SH-SY5Y (cell line): ENCODE measurements around the gene SH3TC2.

Experiments
- GATA2 ChIP-seq: IDR thresholded peaks from 2 replicates; pipeline ENCODE4 v1.6.1; 2011; ENCODE audit warnings: mild to moderate bottlenecking, low read depth, low read length
- GATA3 ChIP-seq: IDR thresholded peaks from 2 replicates; pipeline ENCODE4 v1.6.1; 2011; ENCODE audit warnings: low read depth, mild to moderate bottlenecking, low read length, moderate library complexity

Gene SH3TC2

DNA sequence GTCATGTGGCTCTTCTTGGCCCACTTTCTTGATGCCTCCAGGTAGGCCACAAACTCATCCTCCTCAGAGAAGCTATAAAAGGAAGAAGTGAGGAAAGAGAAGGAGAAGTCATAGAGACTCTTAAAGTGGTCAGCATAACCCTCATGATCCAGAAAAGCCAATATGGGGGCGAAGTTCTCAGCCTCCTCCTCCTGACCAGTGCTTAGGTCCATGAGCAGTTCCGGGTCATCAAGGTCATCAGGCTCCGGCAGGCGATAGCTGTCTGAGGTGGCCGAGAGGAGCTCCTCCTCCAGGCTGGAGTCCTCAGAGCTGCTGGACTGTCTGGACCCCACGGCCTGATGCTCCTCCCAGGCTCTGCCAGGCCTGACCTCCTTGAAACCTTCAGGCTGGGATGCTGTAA lies 34.7 kb downstream of the SH3TC2 start:
- TF ChIP-seq GATA2 (no peak), GATA3 (no peak)

DNA sequence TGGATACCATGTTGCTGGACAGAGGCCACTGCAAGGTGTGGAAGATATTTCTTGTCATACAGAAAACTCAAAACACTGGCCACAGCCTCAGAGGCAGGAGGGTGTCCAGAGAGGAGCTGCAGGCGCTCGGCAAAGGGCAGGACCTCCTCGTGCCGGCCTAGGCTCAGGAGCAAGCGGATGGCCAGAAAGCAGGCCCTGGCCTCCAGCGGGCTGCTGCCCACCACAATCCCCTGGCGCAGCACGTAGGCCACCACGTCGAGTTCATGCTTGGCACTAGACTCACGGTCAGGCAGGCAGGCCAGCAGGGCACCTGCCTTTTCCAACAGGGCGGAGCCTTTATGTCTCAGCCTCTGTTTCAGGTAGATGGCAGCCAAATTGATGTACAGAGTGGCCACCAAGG lies 35.2 kb downstream of the SH3TC2 start:
- no peak for TF ChIP-seq GATA2
- no peak for TF ChIP-seq GATA3

DNA sequence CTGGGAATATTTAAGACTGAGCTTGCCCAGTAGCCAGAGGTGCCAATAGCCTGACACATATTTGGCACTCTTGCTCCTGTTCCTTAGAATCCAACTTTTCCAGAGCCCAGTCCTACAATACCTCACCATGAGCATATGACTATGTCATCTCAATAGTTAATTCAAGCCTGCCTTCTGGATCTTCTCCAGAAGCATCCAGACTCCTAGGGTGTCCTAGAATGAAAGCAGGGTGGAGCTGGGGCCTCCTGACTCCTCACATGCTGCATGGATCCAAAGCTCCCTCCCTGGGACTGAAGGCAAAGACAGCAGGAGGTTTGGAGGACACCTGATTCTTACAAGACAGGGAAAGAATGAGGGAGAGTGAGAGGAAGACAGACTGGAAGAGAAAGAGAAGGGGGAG lies 37.9 kb downstream of the SH3TC2 start:
- TF ChIP-seq GATA2 (no peak), GATA3 (no peak)

DNA sequence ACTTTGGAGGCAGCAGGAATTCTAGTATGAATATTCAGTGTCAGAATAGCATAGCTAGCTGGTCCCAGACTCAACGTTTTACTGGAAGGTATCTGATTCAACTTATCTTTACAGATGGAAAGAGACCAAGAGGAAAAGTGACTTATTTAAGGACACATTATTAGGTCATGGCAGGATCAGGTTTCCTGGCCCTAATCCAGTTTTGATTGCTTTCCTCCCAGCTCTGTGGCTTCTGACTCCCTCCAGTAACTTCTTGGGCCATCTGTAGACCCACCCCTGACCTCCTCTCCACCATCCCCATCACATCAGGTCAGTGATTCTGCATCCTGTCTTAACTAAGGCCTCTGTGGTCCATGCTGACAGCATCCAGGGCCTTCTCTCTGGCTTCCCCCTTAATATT lies 38.4 kb downstream of the SH3TC2 start:
- TF ChIP-seq GATA3 (no peak), GATA2 (no peak)

DNA sequence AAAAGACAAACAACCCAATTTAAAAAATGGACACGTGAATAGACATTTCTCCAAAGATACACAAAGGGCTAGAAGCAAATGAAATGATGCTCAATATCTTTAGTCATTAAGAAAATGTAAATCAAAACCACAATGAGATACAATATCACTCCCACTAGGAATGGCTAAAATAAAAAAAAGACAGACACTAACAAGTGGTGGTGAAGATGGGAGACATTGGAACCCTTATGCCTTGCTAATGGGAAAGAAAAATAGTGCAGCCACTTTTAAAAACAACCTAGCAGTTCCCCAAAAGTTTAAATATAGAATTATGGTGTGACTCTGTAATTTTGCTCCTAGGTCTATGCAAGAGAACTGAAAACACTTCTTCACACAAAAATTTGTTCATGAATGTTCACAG lies 40.7 kb downstream of the SH3TC2 start:
- TF ChIP-seq GATA3: no peak
- TF ChIP-seq GATA2: no peak

DNA sequence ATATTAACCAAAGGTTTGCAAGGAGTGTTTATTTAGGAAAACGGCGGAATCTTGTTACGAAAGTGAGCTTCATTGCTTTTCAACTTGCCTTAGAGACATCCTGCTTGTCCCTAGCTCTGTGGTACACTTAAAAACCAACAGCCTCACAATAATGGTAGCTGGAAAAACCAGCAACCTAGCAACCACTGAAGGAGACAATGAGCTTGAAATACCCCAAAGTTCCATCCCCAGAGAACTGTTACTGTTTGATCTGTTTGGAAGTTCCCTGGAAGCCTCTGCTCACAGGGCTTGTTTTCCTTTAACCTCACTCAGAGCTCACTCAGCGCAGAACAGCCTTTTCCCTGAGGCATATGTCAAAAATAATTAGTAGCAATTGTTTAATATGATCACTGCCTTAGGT lies 43.2 kb downstream of the SH3TC2 start:
- no peak for TF ChIP-seq GATA2
- no peak for TF ChIP-seq GATA3

DNA sequence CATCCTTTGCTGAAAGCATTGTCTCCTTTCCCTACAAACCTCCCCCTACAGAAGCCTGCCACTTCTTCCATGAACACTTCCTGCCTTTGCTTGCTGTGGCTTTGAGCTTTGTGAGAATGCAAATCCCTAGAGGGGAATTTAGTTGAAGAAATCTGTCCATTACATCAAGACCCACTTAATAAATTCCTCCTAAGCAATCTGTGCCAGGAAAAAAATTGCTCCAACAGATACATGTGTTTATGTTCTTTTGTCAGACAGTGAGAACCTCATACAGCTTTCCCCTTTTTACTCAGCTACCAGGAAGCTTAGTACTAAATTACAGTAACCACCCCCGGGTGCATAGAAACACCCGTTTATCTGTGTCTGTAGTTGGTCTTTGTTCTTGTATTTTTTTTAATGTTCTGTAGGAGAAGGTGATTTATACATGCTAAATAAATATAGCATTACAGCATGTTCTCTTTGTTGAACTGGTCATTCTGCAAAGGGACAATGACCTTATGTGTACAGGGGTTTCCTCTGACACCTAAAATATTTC lies 43.9 kb downstream of the SH3TC2 start:
- no peak for TF ChIP-seq GATA2
- TF ChIP-seq GATA3: no peak

DNA sequence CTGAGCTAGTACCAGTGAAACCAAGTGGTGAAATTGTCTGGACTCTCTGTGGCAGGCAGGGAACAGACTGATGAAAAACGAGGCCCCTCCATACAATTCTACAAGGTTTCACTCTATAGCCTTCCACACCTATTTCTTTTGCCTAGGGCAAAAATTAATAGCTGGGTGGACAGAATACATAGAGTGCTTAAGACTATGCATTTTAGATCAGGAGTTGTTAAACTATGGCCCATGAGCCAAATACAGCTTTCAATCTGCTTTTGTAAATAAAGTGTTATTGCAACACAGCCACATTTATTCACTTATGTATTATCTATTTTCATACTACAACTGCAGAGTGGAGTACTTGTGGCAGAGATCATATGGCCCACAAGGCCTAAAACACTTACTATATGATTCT lies 45.2 kb downstream of the SH3TC2 start:
- no peak for TF ChIP-seq GATA2
- TF ChIP-seq GATA3: no peak

DNA sequence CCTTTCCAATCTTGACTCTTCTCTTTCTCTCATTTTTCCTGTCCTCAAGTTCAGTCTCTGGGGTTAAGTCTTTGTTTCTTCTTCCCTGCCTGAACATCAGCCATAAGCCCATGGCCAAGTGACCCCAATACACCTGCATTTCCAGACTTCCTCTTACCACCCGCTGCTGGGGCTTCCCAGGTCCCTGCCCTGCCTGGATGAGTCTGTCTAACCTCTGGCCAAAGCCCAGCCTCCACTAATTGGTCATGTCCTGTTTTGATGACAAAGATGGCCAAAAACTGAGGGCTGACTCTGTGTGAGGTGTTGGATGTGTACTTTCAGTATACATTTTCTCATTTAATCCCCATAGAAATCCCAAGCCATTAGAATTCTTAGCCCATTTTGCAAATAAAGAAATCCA lies 47.3 kb downstream of the SH3TC2 start:
- no peak for TF ChIP-seq GATA2
- no peak for TF ChIP-seq GATA3

DNA sequence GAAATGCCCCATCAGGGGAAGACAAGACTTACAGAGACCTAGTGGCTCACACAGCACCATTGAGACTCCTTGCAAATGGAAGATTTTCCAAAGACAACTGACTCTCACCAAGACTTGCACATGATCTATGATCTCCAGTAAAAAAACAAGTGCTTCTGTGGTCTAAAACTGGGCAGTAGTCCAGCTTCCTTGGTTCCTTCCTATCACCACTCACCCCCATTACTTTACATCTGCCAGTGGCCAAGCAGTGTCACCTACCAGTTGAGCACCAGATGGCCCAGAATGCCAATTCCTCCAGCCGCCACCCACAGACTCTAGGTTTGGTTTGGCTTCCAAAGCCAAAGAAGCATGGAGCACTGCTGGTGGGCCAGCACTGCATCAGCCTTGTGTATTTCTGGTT lies 47.7 kb downstream of the SH3TC2 start:
- no peak for TF ChIP-seq GATA3
- TF ChIP-seq GATA2: no peak

DNA sequence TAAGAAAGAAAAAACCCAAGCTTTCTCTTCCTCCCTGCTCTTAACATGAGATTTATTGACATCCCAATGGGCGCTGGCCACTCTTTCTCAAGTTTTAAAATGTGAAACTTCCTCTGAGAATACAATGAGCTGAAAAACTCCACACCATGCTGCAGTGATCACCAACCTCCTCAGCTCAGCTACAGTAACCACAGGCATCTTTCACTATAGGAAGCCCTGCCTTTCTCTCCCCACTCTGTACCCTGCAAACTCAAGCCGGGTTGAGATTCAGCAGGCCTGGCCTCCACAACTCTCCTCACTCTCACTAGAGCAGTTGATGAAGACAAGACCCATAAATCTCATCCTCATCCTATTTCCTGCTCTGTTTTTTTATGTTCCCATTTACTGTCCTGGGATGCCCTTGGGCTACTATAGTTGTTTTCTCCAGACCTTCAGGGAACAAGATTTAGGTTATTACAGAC lies 48.3 kb downstream of the SH3TC2 start:
- TF ChIP-seq GATA3: no peak
- TF ChIP-seq GATA2: no peak

DNA sequence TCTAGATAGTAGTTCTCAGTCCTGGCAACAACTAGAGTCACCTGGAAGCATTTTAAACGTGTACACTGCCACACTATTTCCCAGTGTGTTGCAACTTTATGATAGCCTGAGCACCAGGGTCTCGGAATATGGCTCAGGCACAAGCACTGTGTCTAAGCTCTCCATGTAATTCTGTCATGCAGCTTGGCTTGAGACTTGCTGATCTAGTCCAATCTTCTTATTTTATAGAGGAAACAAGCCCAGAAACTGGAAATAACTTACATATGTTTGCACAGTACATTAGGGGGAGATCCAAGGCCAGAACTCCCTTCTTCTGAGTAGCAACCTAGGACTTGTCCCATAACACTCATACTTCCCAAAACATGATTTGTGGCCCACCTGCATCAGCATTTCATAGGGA lies 49.1 kb downstream of the SH3TC2 start:
- no peak for TF ChIP-seq GATA2
- no peak for TF ChIP-seq GATA3

DNA sequence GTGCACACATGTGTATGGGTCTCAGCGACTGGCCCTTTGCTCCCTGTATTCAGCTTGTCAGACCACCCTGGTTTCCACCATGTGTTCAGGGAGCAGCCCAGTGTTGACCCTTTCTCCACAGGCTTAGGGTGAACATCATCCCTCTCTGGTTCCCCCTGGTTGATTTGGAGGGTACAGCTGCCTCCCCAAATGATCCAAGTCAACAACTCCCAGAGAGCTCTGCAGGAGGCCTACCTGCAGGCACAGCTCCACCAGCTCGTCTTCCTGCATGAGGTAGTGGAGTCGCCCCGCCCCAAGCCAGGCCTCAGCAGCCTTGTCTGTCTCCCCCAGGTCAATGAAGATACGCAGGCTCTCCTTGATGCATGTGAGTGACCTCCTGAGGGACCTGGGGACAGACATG lies 50.5 kb downstream of the SH3TC2 start:
- TF ChIP-seq GATA2 (no peak), GATA3 (no peak)

DNA sequence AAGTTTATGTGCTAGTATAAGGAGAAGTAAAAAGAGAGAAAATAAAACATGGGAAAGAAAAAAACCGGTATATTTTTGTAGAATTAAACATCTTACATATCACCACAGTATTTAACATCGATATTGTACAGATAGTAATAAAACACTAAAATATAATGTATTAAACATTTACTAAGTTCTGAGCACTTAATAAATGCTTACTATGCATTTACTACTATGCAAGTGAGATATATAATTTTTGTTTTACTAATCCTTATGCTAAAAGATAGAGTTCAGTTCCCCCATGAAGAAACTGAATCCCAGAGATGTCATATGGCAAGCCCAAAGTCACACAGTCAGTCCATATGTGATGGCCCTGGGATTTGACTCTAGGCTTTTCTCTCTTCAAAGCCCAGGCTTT lies 51.1 kb downstream of the SH3TC2 start:
- no peak for TF ChIP-seq GATA2

DNA sequence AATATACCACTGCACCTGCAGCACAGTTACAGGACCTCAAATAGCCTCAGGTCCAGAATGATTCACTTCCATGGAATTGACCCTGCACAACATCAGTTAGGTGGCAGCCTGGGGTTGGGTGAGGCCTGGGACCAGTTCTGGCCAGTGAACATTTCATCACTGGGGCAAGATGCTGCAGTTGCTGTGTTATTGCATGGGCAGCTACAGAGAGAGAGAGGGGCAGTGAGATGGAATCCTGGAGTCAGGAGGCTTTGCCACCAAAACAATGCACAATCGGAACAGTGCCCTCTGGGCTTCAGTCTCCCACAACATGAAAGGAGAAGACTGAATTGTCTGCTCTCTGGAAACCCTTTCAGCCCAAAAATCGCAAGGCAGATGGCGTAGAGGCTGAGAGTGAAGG lies 51.8 kb downstream of the SH3TC2 start:
- TF ChIP-seq GATA3 (no peak), GATA2 (no peak)

DNA sequence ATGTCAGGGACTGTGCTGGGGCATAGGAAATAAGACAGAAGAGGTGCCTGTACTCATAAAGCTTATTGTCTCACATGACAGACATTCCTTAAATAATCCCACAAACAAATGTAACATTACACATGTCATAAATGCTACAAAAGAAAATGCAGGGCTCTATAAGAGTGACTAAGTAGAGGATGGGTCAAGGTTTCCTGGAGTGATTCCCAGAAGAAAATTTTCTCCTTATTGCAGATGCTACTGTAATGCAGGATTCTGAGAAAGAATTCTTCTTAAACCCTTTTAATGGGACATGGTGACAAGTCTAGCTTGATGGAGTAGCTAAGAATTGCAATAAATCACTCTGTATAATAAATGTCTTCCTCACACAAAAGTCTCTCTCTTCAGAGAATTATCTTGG lies 55.7 kb downstream of the SH3TC2 start:
- no peak for TF ChIP-seq GATA2
- no peak for TF ChIP-seq GATA3

DNA sequence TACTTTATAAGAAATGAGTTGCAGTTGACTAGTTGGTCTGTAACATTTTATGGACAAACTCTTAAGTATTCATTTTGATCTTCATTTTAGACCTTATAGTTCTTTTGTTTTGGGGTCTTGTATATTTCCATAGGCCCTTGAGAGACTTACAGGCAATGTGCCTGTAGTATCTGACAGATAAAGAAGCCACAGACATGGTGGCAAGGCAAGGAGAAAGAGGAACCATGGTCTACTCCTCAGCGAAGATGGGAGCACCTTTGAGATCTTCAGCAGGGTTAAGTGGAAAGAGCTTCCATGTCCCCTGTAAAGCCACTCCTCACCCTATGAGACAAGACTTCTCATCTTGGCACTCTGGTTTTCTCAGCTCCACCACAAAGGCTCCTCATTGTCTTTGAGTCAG lies 56.4 kb downstream of the SH3TC2 start:
- TF ChIP-seq GATA2 (no peak), GATA3 (no peak)
